NCI-H2081 (cell line): ENCODE measurements around the gene ALKAL2.

Source experiments
- DNase-seq, 2 experiments: peaks; one replicate each; lab custom pipeline; 2025; lab: John Stamatoyannopoulos, UW

Gene ALKAL2

DNA sequence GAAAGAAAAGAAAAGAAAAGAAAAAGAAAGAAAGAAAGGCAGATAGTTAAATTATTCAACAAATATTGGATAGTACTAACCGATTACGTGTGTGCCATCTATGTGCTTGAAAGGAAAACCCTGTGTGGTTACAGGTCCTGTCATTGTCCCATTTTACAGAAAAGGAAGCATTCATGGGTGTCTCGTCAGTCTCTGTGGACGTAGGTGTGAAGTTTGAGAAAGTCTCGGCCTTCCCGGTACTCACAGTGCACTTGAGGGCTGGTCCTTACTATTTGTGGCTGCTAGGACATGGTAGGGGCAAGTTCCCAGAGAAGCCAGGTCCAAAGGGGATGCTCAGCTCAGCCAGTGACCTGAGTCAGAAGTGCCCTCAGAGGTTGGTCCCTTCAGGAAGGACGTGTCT, 43.3 kb downstream of the ALKAL2 start:
- no peak for DNase-seq

- no peak for DNase-seq
These were observed 49.0 kb downstream of the ALKAL2 start for GRCh38 chr2:238869-239268.

- DNase-seq: no peak
These were observed 49.5 kb downstream of the ALKAL2 start for GRCh38 chr2:238431-238830.

GRCh38 chr2:237878-238277, 50.0 kb downstream of the ALKAL2 start:
- no peak for DNase-seq

DNA sequence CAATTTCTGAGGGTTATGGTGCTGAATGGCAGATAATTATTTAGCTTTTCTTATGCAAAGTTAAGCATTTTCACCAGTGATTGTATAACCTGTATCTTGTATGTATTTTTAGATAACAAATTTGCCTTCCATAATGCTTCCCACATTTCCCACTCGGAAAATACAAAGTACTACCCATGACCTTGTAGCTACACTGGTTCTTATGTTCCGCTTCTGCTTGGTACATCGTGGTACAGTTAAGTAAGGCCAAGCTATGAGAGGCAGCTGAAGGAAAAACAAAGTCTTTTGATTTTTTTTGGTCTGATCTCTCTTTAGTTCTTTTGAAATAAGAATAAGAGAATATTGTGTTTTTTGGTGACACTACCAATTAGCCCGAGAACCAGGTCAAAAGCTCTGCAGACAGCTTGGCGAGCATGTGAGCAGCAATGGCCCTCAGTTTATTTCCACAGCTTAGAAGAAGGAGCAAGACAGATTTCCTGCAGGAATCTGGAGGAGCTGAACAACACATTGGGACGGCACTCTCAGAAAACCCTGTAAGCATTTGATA, 50.8 kb downstream of the ALKAL2 start:
- DNase-seq: no peak

GRCh38 chr2:234421-234820, 53.5 kb downstream of the ALKAL2 start:
- DNase-seq: no peak

GRCh38 chr2:233030-233429, 54.9 kb downstream of the ALKAL2 start:
- DNase-seq: no peak

DNA sequence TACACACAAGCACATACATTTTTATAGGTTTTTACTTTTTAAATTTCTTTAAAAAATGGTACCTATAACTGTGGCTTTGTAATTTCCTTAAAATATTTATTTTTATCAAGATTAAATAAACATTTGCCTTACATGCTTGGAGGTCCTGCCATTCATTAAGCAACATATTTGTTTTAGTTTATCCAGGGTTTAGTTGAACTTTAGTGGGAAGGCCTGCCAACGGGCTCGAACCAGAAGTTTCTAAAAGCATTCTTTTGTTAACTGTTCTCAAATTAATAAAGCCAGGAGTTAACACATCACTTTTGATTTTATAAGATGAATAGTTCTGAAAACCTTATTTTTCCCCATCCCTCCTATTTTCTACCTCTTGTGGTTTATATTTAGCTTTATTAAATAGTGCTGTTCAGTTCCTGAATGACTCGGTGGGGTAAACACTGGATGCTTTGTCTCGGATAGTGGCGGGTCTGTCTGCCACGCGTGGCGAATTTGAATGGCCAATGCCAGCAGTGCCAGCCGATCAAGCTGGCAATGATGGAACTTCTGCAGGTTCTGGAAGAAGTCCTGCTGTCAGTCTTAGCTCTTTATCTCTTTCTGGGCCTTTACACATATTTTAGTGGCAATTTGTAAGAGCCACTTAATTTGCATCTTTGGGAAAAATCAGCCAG, 56.2 kb downstream of the ALKAL2 start:
- DNase-seq: no peak
